GM20431 (cell line): ENCODE measurements around the gene PRDM7.
"Not testable (repeated sequence)": the region's sequence is repeated elsewhere in the genome, so short reads cannot be mapped to it uniquely, and the experiment has no call there.

ENCODE experiments used
- in situ Hi-C: fragments of 300-500 bp; cut with MseI, MboI; formaldehyde crosslinking; loops from one replicate; pipeline ENCODE4 v1.15.0; 2020; ENCODE audit warnings: low sequenced_read_pairs; ENCODE audit not compliant: unreplicated experiment

The PRDM7 gene

DNA sequence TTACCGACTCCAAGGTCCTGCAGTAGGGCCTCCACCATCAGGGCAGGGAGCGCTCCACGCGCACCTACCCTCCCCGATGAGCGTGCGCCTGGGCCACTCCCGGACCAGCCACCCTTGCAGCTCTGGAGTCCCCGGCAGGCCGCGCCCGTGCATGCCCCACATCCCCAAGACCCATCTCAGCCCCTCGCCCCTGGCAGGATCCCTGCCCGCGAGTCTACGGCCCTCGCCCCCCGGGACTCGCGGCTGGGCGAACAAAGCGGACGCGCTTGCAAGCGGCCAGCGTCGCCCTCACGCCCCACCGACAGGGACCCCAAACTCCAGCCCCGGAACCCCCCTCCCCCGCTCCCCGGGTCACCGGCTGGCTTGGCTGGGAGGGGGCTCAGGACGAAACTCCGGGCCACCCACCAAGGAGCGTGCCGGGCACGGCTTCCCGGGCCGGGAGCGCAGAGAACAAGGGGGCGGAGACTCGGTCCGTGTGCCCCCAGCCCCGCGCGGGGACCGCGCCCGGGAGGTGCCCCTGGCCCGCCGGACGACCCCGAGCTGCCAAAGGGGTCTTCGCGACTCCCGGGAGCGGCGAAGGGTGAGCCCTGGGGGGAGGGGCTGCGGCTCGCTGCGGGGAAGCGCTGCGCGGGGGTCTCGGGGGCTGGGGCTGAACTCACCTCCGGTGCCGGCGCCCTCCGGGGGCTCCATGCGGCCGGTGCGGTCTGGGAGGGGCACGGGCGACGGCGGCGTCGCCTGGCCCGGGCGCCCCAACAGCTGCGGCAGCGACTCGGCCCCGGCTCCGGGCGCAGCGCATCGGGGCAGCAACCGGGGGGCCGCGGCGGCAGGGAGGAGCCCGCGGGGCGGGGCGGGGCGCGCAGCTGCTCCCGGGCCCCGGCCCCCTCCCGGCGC is 58.2 kb downstream of the PRDM7 start, which contains the start of gene DBNDD1:
Gene DBNDD1 (minus strand): TSS at position 805 of the 891 bp plus-strand sequence. CDS start 115 bp downstream, at position 690.
- in situ Hi-C loops, result no loop called here

DNA sequence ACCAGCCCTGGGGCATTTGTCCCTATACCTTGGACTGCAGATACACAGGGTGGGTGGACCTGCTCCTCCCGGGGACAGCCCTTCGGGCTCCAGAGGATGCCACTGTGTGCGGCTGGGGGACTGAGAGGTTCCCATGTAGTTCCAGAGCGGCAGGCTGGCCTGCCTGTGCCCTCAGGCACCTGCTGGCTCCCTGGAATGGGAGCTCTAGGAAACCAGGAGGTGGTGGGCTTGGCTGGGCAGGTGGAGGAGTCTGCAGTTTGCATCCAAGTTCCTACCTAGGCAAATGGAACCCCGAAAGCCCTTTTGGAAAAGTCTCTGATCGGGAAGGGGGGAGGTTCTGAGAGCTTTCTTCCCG is 58.9 kb downstream of the PRDM7 start:
- in situ Hi-C loops, result no loop called here

- in situ Hi-C loops, result no loop called here
Measured at GRCh38 chr16:90016339-90016950, 60.7 kb downstream of the PRDM7 start.

- in situ Hi-C loops, result no loop called here
Measured at GRCh38 chr16:90015586-90016338, 61.4 kb downstream of the PRDM7 start.

- in situ Hi-C loops, result no loop called here
Measured at GRCh38 chr16:90012991-90013745, 64.0 kb downstream of the PRDM7 start.

- in situ Hi-C loops, result no loop called here
Measured at GRCh38 chr16:90011908-90012501, 65.1 kb downstream of the PRDM7 start.

- in situ Hi-C loops, result no loop called here
Measured at GRCh38 chr16:90011508-90011819, 65.7 kb downstream of the PRDM7 start.

DNA sequence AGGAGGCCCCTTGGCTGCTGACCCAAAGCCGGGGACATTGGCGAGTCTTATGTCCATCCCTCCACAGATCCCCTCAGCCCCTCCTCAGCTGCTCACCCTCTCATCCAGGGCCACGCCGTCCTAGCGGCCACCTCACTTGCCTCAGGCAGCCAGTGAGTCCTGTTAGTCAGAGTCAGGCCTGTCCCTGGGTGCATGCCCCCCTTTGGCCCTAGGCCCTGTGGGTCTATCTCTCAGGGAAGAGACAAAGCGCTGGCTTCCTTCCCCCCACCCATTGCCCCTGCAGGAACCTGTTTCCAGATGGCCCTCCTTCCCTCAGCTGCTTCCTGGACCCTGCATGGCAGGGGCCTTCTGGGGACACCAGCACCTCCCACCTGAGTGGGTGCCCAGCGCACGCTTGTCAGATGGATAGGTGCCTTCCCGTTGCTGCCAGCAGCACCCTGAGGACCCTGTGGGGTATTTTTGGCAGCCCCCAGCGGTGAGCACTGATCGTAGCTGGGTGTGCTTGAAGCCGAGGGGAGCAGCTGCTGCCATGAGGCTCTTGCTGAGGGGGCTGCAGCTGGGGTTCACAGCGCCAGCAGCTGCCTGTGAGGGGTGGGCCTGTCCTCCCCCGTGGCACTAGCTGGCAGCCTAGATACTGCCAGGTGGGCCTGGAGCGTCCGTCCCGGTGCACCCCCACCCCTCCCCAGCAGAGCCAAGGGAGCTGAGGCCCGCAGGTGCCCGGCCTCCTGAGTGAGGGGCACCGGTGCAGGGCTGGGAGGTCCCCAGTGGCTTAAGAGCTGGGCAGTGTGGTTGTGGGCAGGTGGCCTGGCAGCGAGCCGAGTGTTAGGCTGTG is 66.2 kb downstream of the PRDM7 start:
- in situ Hi-C loops, result no loop called here

DNA sequence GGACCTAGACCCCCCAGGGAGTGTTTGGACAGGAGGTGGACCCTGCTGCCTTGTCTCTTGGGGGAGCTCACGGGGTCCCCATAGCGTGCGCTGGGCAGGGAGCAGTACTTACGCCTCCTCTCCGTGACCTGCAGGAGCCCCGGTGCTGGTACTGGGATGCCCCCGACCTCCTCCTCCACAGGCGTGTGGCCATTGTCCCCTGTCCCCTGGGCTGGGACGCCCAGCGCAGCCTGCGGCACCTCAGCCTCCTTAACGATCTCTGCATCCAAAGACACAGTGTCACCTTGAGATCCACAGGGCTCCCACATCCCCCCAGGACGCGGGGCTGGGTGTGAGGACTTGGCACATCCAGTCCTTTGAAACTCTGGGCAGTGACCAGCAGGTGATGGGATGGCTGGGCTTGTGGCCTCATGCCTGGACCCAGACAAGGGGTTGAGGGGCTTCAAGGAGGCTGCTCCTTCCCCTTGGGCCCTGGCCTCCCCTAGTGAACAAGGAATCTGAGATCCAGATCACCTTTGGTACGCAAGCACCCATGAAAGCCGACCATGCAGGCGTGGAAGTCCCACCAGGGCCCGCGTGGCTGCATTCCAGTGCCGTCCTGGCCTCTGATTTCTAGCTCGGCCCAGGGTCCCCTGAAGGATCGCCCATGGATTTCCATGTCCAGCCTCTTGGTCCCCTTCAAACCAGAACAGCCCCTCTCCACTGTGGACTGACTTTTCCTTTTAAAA is 67.8 kb downstream of the PRDM7 start:
- in situ Hi-C loops, result no loop called here

GRCh38 chr16:90008708-90009145 is 68.4 kb downstream of the PRDM7 start:
- in situ Hi-C loops, result no loop called here

GRCh38 chr16:90007635-90008234 is 69.4 kb downstream of the PRDM7 start:
- in situ Hi-C loops, result not testable (repeated sequence)

DNA sequence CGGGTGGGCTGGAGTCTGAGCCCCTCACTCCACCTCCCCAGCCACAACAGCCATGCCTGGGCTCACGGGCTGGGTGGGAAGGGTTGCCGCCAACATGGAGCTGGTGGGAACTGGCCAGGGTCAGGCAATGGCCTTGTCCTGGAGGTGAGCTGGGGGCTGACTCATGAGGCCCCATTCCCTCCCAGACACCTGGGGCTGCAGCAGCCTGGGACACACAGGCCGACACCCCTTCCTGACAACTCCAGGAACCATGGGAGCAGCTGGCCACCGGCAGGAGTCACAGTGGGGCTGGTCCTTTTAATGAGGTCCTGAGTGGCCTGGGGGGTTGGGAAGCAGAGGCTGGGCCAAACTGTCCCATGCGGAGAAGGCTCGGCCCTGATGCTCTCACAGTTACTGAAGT is 70.1 kb downstream of the PRDM7 start:
- in situ Hi-C loops, result no loop called here
